Panc1 (cell line): ENCODE measurements around the gene CCNO. TPM values are rescaled to one million over a fixed set of nuclear protein-coding genes. Genes with fewer than 3 reads are reported as not detected.

ENCODE experiments used
- ATAC-seq: fragments of 200-7000 bp; cut with Tn5 transposase; 2 replicates; pipeline ENCODE4 v1.9.1; 2020; ENCODE audit warnings: mild to moderate bottlenecking, moderate library complexity
- BruUV-seq: library from RNA; stranded (reverse); fragments of 400-500 nt; replicated peaks from 2 replicates; lab custom pipeline; 2021; lab: Mats Ljungman, UMichigan
- CTCF ChIA-PET: fragments of 300-600 bp; sonication (Branson Sonifier 250); formaldehyde crosslinking; loops from one replicate; lab custom pipeline; 2022; ENCODE audit warnings: antibody characterized with exemption; lab: Charles Lee
- POLR2A ChIA-PET: fragments of 300-600 bp; sonication (Branson Sonifier 250); formaldehyde crosslinking; loops from one replicate; lab custom pipeline; 2022; ENCODE audit warnings: antibody characterized with exemption; lab: Charles Lee
- DNase-seq: peaks from one replicate; pipeline ENCODE4 v3.0.0-alpha.2; 2010; ENCODE audit warnings: low read depth, low spot score
- H3K27ac ChIP-seq: 2 replicates; pipeline ENCODE4 v1.5.1; 2011; ENCODE audit warnings: mild to moderate bottlenecking, low read length, inconsistent platforms
- H3K27me3 ChIP-seq: fragments of 200-500 bp; sonication (Bioruptor generic); 2 replicates; pipeline ENCODE4 v1.6.0; 2014; ENCODE audit warnings: low read length, inconsistent platforms; ENCODE audit not compliant: control insufficient read depth, insufficient read depth
- H3K36me3 ChIP-seq: fragments of 200-500 bp; sonication (Bioruptor generic); 2 replicates; pipeline ENCODE4 v1.5.1; 2014; ENCODE audit warnings: inconsistent platforms, mild to moderate bottlenecking, low read length, moderate library complexity; ENCODE audit not compliant: control insufficient read depth, insufficient read depth
- H3K4me1 ChIP-seq: 2 replicates; pipeline ENCODE4 v1.5.1; 2011; ENCODE audit warnings: inconsistent platforms, mild to moderate bottlenecking, low read length, moderate library complexity; ENCODE audit not compliant: control insufficient read depth, insufficient read depth
- H3K4me3 ChIP-seq, 2 experiments: 2 replicates each; pipeline ENCODE4 v1.5.1; 2011 to 2012; ENCODE audit warnings: low read depth in 2 of 2, low read length in 2 of 2, mild to moderate bottlenecking in 2 of 2, inconsistent platforms in 1 of 2, moderate library complexity in 1 of 2
- H3K9me3 ChIP-seq: fragments of 200-500 bp; sonication (Bioruptor generic); 2 replicates; pipeline ENCODE4 v1.5.1; 2014; ENCODE audit warnings: low read depth, mild to moderate bottlenecking, inconsistent platforms, low read length, moderate library complexity; ENCODE audit not compliant: control insufficient read depth, insufficient read depth
- CTCF ChIP-seq: fragments of 450-650 bp; IDR thresholded peaks from 2 replicates; pipeline ENCODE4 v1.5.1; 2017; ENCODE audit warnings: mild to moderate bottlenecking
- POLR2AphosphoS5 ChIP-seq: IDR thresholded peaks from 2 replicates; pipeline ENCODE4 v1.6.1; 2012; ENCODE audit warnings: mild to moderate bottlenecking, low read depth, low read length, moderate library complexity
- REST ChIP-seq, 2 experiments: IDR thresholded peaks; 2 replicates each; pipeline ENCODE4 v1.6.1; 2011 to 2012; ENCODE audit warnings: low read depth in 2 of 2, control low read depth in 1 of 2, low read length in 1 of 2, mild to moderate bottlenecking in 1 of 2, moderate library complexity in 1 of 2; ENCODE audit not compliant: insufficient read depth in 1 of 2
- SIN3A ChIP-seq: IDR thresholded peaks from 2 replicates; pipeline ENCODE4 v1.6.1; 2012; ENCODE audit warnings: low read depth, mild to moderate bottlenecking, low read length, moderate library complexity, borderline replicate concordance; ENCODE audit not compliant: insufficient read depth
- TCF7L2 ChIP-seq: IDR thresholded peaks from 2 replicates; pipeline ENCODE4 v1.6.1; 2011; ENCODE audit warnings: mild to moderate bottlenecking, low read depth, low read length, inconsistent platforms
- in situ Hi-C: cut with HindIII; loops from 2 replicates; pipeline ENCODE4 v1.10.0; 2016; ENCODE audit warnings: low sequenced_read_pairs, low pct_unique_long_range_greater_than_20kb
- intact Hi-C: fragments of 100-400 bp; cut with micrococcal nuclease; formaldehyde crosslinking; loops from one replicate; pipeline ENCODE4 v1.10.0; 2022; ENCODE audit not compliant: unreplicated experiment
- total RNA-seq: library from RNA; stranded (reverse); gene quantifications from one replicate; pipeline ENCODE4 v1.2.1, GENCODE V29; 2021; ENCODE audit not compliant: unreplicated experiment

Gene CCNO
- total RNA-seq, 1 experiment from 2014 or later: 12.3 TPM

- no peak for ATAC-seq
- in situ Hi-C loops: no loop called here
- POLR2A ChIA-PET: no interaction called here
- peaks cover 4% of the 10 kb centered on the region; the same call in 1 of the 2 replicates for H3K9me3 ChIP-seq
- H3K4me1 ChIP-seq: no peaks in the 10 kb centered on the region
- H3K27ac ChIP-seq: no peak overlapping the region
- no peaks in the 10 kb centered on the region for H3K27me3 ChIP-seq
- CTCF ChIA-PET: no interaction called here
- BruUV-seq: no TSS peak
- no peak for TF ChIP-seq SIN3A
- TF ChIP-seq REST (IDR thresholded peaks at IDR 0.05; ENCODE audit: insufficient read depth in 1 of 2, low read depth in 2 of 2, low read length in 1 of 2): no peak
- TF ChIP-seq POLR2AphosphoS5: no peak
- no peak for TF ChIP-seq TCF7L2
- no peak for TF ChIP-seq CTCF
- DNase-seq: no peak
- intact Hi-C loops: no loop called here
- no peak overlapping the region for H3K4me3 ChIP-seq
- H3K36me3 ChIP-seq: 0 out of 2 replicates have a peak, but pooled peaks cover 2% of the 10 kb centered on the region
Measured at GRCh38 chr5:55250064-55250463, 16.7 kb upstream of the CCNO start.

GRCh38 chr5:55241746-55242145 is 8.3 kb upstream of the CCNO start:
- H3K4me1 ChIP-seq: no peaks in the 10 kb centered on the region; the same call in 1 of the 2 replicates
- no peak for ATAC-seq
- in situ Hi-C loops: no loop called here
- H3K27me3 ChIP-seq: no peaks in the 10 kb centered on the region
- H3K27ac ChIP-seq: no peak overlapping the region
- intact Hi-C loops: no loop called here
- H3K4me3 ChIP-seq: no peak overlapping the region
- DNase-seq: no peak
- TF ChIP-seq CTCF (no peak), REST (IDR thresholded peaks at IDR 0.05; ENCODE audit: insufficient read depth in 1 of 2, low read depth in 2 of 2, low read length in 1 of 2) (no peak), SIN3A (no peak), TCF7L2 (no peak), POLR2AphosphoS5 (no peak)
- no peaks in the 10 kb centered on the region for H3K9me3 ChIP-seq
- no peaks in the 10 kb centered on the region for H3K36me3 ChIP-seq
- no TSS peak for BruUV-seq
- CTCF ChIA-PET: interaction anchor here (0.6 kb wide), 1 partner anchor 452 kb away, joined by 7 read pairs; no protein-coding TSS in a partner anchor
- POLR2A ChIA-PET: no interaction called here
